GM23338 (cell line): Measurements from ENCODE around the gene C6orf15. TPM values are rescaled to one million over a fixed set of nuclear protein-coding genes. Genes with fewer than 3 reads are reported as not detected.

ENCODE experiments used
- CREB1 ChIP-seq: fragments of 250-450 bp; sonication (Bioruptor Pico); IDR thresholded peaks from 2 replicates; pipeline ENCODE4 v1.5.0; 2020; ENCODE audit warnings: low read depth, mild to moderate bottlenecking, moderate library complexity
- CTCF ChIP-seq, 2 experiments: fragments of 200-600 bp in 1 of 2; sonication (generic) in 1 of 2; conservative IDR thresholded peaks; 2 replicates each; pipeline versions ENCODE4 v1.5.1 to v1.6.1; 2016 to 2017; ENCODE audit warnings: antibody characterized with exemption in 2 of 2, low read depth in 2 of 2, mild to moderate bottlenecking in 2 of 2, moderate library complexity in 1 of 2
- ETS1 ChIP-seq: IDR thresholded peaks from 2 replicates; pipeline ENCODE4 v1.6.1; 2016; ENCODE audit warnings: antibody characterized with exemption
- EZH2phosphoT487 ChIP-seq: fragments of 200-600 bp; sonication (generic); IDR thresholded peaks from one replicate; pipeline ENCODE4 v1.8.1; 2018; ENCODE audit warnings: antibody characterized with exemption; ENCODE audit not compliant: unreplicated experiment
- NANOG ChIP-seq: IDR thresholded peaks from 2 replicates; pipeline ENCODE4 v1.6.1; 2016; ENCODE audit warnings: antibody characterized with exemption, borderline replicate concordance
- POLR2AphosphoS5 ChIP-seq: IDR thresholded peaks from 2 replicates; pipeline ENCODE4 v1.6.1; 2016; ENCODE audit warnings: antibody characterized with exemption, low read depth
- REST ChIP-seq: IDR thresholded peaks from one replicate; pipeline ENCODE4 v1.6.1; 2018; ENCODE audit warnings: antibody characterized with exemption; ENCODE audit not compliant: unreplicated experiment
- STAT1 ChIP-seq: IDR thresholded peaks from one replicate; pipeline ENCODE4 v1.6.1; 2016; ENCODE audit warnings: antibody characterized with exemption; ENCODE audit not compliant: unreplicated experiment
- ZNF331 ChIP-seq: fragments of 250-450 bp; sonication (Bioruptor Pico); IDR thresholded peaks from 2 replicates; pipeline ENCODE4 v1.5.0; 2020; ENCODE audit warnings: low read depth, mild to moderate bottlenecking, moderate library complexity
- polyA plus RNA-seq: library from polyadenylated mRNA; unstranded; fragments of >200 nt; fragmentation: Nextera tagmentation; extraction: Ambion mirVana; gene quantifications from 2 replicates; pipeline ENCODE4 v1.2.1, GENCODE V29; 2016
- small RNA-seq: library from RNA; depleted of rRNA; stranded (forward); fragments of <200 nt; gene quantifications from one replicate; pipeline ENCODE3, GENCODE V24; 2014; ENCODE audit warnings: low replicate concordance
- total RNA-seq: library from RNA; depleted of rRNA; stranded (reverse); fragments of >200 nt; shearing (Covaris generic); gene quantifications from 2 replicates; pipeline ENCODE4 v1.2.3, GENCODE V29; 2014; rRNA removed

C6orf15 gene
- total and polyA plus RNA-seq, 2 experiments from 2014 or later, result not detected

- no peak for TF ChIP-seq REST
- no peak for TF ChIP-seq POLR2AphosphoS5
- no peak for TF ChIP-seq ZNF331
- TF ChIP-seq ETS1, result no peak
- TF ChIP-seq NANOG, result no peak
- TF ChIP-seq STAT1, result no peak
- TF ChIP-seq EZH2phosphoT487, result no peak
- TF ChIP-seq CTCF (conservative IDR thresholded peaks at IDR 0.05; ENCODE audit: low read depth in 2 of 2), result no peak
- no peak for TF ChIP-seq CREB1 (CRISPR knock-in tag)
Measured at GRCh38 chr6:31063906-31064435, 48.4 kb downstream of the C6orf15 start (continued).

Small RNAs within 50 kb of the gene (small RNA-seq; reads per million reads assigned to genes)
- not detected for gene POLR2LP1
- gene RNU6-1133P, result 0.20 reads per million

Other genes starting within 250 kb of the C6orf15 start
- gene DDR1, start 228.1 kb downstream of the C6orf15 start, total RNA-seq, result 140 and 154 TPM in 2 replicates
- gene DDR1, start 228.1 kb downstream of the C6orf15 start, polyA plus RNA-seq, result 58.3 and 71.6 TPM in 2 replicates
- 32.6 and 46.5 TPM in 2 replicates for gene GTF2H4, start 204.4 kb downstream of the C6orf15 start, total RNA-seq
- gene GTF2H4, start 204.4 kb downstream of the C6orf15 start, polyA plus RNA-seq, result 14.1 and 14.8 TPM in 2 replicates
- 34.0 and 36.4 TPM in 2 replicates for gene VARS2, start 198.3 kb downstream of the C6orf15 start, total RNA-seq
- gene VARS2, start 198.3 kb downstream of the C6orf15 start, polyA plus RNA-seq, result 13.7 and 14.2 TPM in 2 replicates
- not detected in 2 replicates for gene SFTA2, start 180.4 kb downstream of the C6orf15 start, total RNA-seq
- not detected in 2 replicates for gene SFTA2, start 180.4 kb downstream of the C6orf15 start, polyA plus RNA-seq
- 0.12 TPM in 1 of 2 replicates, not detected in the other for gene MUCL3, start 171.6 kb downstream of the C6orf15 start, total RNA-seq
- 0.32 and 0.40 TPM in 2 replicates for gene MUCL3, start 171.6 kb downstream of the C6orf15 start, polyA plus RNA-seq
- not detected in 2 replicates for gene MUC21, start 128.9 kb downstream of the C6orf15 start, total RNA-seq
- gene MUC21, start 128.9 kb downstream of the C6orf15 start, polyA plus RNA-seq, result not detected in 2 replicates
- gene MUC22, start 102.1 kb downstream of the C6orf15 start, total RNA-seq, result not detected in 2 replicates
- not detected in 2 replicates for gene MUC22, start 102.1 kb downstream of the C6orf15 start, polyA plus RNA-seq
- 0.16 TPM in 1 of 2 replicates, not detected in the other for gene PSORS1C1, start 2.2 kb upstream of the C6orf15 start, total RNA-seq
- gene PSORS1C1, start 2.2 kb upstream of the C6orf15 start, polyA plus RNA-seq, result not detected in 2 replicates
- gene CDSN, start 7.9 kb upstream of the C6orf15 start, total RNA-seq, result 0.07 TPM in 1 of 2 replicates, not detected in the other
- not detected in 2 replicates for gene CDSN, start 7.9 kb upstream of the C6orf15 start, polyA plus RNA-seq
- gene PSORS1C2, start 26.5 kb upstream of the C6orf15 start, total RNA-seq, result not detected in 2 replicates
- 0.47 and 1.3 TPM in 2 replicates for gene PSORS1C2, start 26.5 kb upstream of the C6orf15 start, polyA plus RNA-seq
- gene CCHCR1, start 45.2 kb upstream of the C6orf15 start, total RNA-seq, result 37.0 and 46.7 TPM in 2 replicates
- gene CCHCR1, start 45.2 kb upstream of the C6orf15 start, polyA plus RNA-seq, result 19.8 and 21.3 TPM in 2 replicates
- 11.1 and 11.2 TPM in 2 replicates for gene TCF19, start 46.0 kb upstream of the C6orf15 start, total RNA-seq
- gene TCF19, start 46.0 kb upstream of the C6orf15 start, polyA plus RNA-seq, result 7.1 and 8.3 TPM in 2 replicates
- 3,419 and 3,629 TPM in 2 replicates for gene POU5F1, start 58.1 kb upstream of the C6orf15 start, total RNA-seq
- 1,839 and 1,914 TPM in 2 replicates for gene POU5F1, start 58.1 kb upstream of the C6orf15 start, polyA plus RNA-seq
- 94.6 and 116 TPM in 2 replicates for gene HLA-C, start 159.5 kb upstream of the C6orf15 start, total RNA-seq
- 73.1 and 76.9 TPM in 2 replicates for gene HLA-C, start 159.5 kb upstream of the C6orf15 start, polyA plus RNA-seq
- 36.1 and 44.3 TPM in 2 replicates for gene HLA-B, start 244.6 kb upstream of the C6orf15 start, total RNA-seq
- 86.0 and 102 TPM in 2 replicates for gene HLA-B, start 244.6 kb upstream of the C6orf15 start, polyA plus RNA-seq